ENCODE measurements around the gene RCL1.

- TF ChIP-seq, protein P1, sequence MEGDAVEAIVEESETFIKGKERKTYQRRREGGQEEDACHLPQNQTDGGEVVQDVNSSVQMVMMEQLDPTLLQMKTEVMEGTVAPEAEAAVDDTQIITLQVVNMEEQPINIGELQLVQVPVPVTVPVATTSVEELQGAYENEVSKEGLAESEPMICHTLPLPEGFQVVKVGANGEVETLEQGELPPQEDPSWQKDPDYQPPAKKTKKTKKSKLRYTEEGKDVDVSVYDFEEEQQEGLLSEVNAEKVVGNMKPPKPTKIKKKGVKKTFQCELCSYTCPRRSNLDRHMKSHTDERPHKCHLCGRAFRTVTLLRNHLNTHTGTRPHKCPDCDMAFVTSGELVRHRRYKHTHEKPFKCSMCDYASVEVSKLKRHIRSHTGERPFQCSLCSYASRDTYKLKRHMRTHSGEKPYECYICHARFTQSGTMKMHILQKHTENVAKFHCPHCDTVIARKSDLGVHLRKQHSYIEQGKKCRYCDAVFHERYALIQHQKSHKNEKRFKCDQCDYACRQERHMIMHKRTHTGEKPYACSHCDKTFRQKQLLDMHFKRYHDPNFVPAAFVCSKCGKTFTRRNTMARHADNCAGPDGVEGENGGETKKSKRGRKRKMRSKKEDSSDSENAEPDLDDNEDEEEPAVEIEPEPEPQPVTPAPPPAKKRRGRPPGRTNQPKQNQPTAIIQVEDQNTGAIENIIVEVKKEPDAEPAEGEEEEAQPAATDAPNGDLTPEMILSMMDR (IDR thresholded peaks at IDR 0.05), result no peak
- TF ChIP-seq EZH2 (IDR thresholded peaks at IDR 0.05; ENCODE audit: borderline replicate concordance, insufficient read depth, low read depth, low read length, poor library complexity, severe bottlenecking), result no peak
Observed at GRCh38 chr9:4814913-4815312, 22.2 kb downstream of the RCL1 start.

Measured in B cell (primary cell).